ENCODE results near the gene L3MBTL2. TPM values are rescaled to one million over a fixed set of nuclear protein-coding genes. Genes with fewer than 3 reads are reported as not detected.

L3MBTL2 gene
- total RNA-seq, 1 donor from 2014 or later, result 8.2 TPM

DNA sequence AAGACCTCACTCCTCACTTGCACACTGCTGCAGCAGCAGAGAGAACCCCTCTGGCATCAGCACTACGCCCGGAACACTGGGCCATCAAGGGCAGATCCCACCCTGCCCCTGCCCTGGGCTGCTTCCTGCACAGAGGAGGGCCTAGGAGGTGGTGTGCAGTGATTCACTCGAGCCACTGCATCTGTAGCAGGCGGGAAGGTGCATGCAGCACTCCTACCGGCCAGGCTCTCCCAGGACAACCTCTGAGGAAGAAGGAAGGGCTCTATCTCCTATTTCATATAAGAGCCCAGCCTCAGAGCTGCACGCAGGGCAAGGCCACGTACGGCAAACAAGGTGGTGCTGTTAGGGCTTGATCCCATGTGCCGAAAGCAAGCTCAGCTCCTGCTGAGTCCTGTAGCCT lies 66.7 kb downstream of the L3MBTL2 start:
- no peaks in the 10 kb centered on the region for H3K27me3 ChIP-seq (ENCODE audit: control insufficient read depth, insufficient read depth, low read length)
- no peak overlapping the region for H3K4me3 ChIP-seq (ENCODE audit: low read depth, low read length)
- FAIRE-seq (no peak), DNase-seq (ENCODE audit: low read depth) (no peak)
- peaks cover 44% of the 10 kb centered on the region for H3K36me3 ChIP-seq (ENCODE audit: control insufficient read depth, insufficient read depth, low read length)
- TF ChIP-seq, protein P1, sequence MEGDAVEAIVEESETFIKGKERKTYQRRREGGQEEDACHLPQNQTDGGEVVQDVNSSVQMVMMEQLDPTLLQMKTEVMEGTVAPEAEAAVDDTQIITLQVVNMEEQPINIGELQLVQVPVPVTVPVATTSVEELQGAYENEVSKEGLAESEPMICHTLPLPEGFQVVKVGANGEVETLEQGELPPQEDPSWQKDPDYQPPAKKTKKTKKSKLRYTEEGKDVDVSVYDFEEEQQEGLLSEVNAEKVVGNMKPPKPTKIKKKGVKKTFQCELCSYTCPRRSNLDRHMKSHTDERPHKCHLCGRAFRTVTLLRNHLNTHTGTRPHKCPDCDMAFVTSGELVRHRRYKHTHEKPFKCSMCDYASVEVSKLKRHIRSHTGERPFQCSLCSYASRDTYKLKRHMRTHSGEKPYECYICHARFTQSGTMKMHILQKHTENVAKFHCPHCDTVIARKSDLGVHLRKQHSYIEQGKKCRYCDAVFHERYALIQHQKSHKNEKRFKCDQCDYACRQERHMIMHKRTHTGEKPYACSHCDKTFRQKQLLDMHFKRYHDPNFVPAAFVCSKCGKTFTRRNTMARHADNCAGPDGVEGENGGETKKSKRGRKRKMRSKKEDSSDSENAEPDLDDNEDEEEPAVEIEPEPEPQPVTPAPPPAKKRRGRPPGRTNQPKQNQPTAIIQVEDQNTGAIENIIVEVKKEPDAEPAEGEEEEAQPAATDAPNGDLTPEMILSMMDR (IDR thresholded peaks at IDR 0.05; ENCODE audit: insufficient read depth, low read length, severe bottlenecking), result no peak

DNA sequence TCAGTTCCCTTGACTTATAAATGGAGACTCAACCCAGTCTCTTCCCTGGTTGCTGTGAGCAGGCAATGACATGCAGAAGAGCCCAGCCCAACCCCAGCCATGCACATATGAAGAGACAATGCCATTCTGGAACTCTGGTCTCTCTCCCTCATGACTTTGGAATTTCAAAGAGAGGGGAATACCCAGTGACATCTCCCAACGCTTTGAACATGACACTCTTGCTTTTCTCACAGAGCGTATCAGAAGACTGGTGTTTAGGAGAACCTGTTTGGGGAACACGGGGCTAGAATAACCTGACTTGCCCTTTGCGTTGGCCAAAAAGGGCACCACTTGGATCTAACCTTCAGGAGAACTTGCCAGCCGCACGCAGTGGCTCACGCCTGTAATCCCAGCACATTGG lies 68.0 kb downstream of the L3MBTL2 start:
- DNase-seq (ENCODE audit: low read depth) (no peak), FAIRE-seq (peak; percentile 64)
- peaks cover 37% of the 10 kb centered on the region for H3K36me3 ChIP-seq (ENCODE audit: control insufficient read depth, insufficient read depth, low read length)
- TF ChIP-seq, protein P1 (IDR thresholded peaks at IDR 0.05; ENCODE audit: insufficient read depth, low read length, severe bottlenecking), result no peak
- no peaks in the 10 kb centered on the region for H3K27me3 ChIP-seq (ENCODE audit: control insufficient read depth, insufficient read depth, low read length)
- H3K4me3 ChIP-seq (ENCODE audit: low read depth, low read length), result no peak overlapping the region

DNA sequence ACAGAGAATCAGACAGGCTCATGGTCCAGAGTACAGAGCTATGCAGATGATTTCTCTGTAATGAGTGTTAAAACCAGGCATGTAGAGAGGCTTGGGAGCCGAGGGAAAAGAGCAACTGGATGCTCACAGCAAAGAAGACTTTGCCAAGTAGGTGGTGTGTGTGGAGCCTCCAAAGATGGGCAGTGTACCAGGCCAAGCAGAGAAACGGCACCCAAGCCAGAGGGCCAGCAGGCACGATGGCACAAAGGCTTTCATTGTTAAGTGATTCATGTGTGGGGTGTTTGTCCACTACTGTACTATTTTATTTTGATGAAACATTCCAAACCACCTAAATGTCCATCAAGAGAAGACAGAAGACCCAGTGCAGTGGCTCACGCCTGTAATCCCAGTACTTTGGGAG lies 69.7 kb downstream of the L3MBTL2 start:
- no peaks in the 10 kb centered on the region for H3K27me3 ChIP-seq (ENCODE audit: control insufficient read depth, insufficient read depth, low read length)
- no peak for FAIRE-seq
- TF ChIP-seq, protein P1 (IDR thresholded peaks at IDR 0.05; ENCODE audit: insufficient read depth, low read length, severe bottlenecking), result no peak
- H3K4me3 ChIP-seq (ENCODE audit: low read depth, low read length), result no peak overlapping the region
- no peak for DNase-seq (ENCODE audit: low read depth)
- H3K36me3 ChIP-seq (ENCODE audit: control insufficient read depth, insufficient read depth, low read length), result peaks cover 33% of the 10 kb centered on the region

DNA sequence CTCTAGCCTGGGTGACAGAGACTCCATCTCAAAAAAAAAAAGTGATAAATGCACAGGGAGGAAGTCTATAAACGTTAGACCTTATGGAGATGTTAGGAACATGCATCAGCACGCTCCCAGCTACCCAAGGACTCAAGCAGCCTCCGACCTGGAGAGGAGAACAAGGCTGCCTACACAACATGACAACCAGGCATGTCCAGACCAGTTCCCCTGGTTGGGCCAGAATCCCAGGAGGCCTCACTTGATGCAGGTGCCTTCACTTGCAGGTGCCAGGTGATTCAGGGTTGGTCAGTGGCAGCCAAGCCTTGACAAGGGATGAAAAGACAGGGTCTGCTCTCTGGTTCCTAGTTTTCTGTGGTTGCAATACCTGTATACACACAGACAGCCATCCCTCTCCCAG lies 75.0 kb downstream of the L3MBTL2 start:
- Histone ChIP-seq H3K4me3 (ENCODE audit: low read depth, low read length) (no peak overlapping the region), H3K27me3 (ENCODE audit: control insufficient read depth, insufficient read depth, low read length) (no peaks in the 10 kb centered on the region), H3K36me3 (ENCODE audit: control insufficient read depth, insufficient read depth, low read length) (peaks cover 22% of the 10 kb centered on the region)
- TF ChIP-seq, protein P1 (IDR thresholded peaks at IDR 0.05; ENCODE audit: insufficient read depth, low read length, severe bottlenecking), result no peak
- FAIRE-seq (peak; percentile 98), DNase-seq (ENCODE audit: low read depth) (peak; percentile 99)

DNA sequence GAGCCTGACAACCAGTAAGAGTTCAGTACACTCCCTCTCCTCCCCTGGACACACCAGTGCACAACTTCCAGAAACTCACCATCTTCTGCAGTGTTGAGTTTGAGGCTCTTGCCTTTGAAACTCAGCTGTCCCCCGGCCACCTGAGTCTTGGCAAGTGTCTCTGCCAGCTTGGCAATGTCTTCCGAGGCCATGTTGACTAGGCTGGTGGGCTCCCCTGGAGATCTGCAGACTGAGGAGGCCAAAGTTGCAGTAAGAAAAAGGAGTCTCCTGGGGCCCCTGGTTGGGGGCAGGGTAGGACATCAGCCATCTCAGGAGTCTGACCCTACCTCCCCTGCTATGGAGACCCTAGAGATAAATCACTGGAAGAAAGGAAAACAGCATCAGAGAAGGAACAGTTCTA lies 75.7 kb downstream of the L3MBTL2 start:
- H3K27me3 ChIP-seq (ENCODE audit: control insufficient read depth, insufficient read depth, low read length), result no peaks in the 10 kb centered on the region
- FAIRE-seq (no peak), DNase-seq (ENCODE audit: low read depth) (no peak)
- TF ChIP-seq, protein P1 (IDR thresholded peaks at IDR 0.05; ENCODE audit: insufficient read depth, low read length, severe bottlenecking), result no peak
- H3K36me3 ChIP-seq (ENCODE audit: control insufficient read depth, insufficient read depth, low read length), result peaks cover 18% of the 10 kb centered on the region
- H3K4me3 ChIP-seq (ENCODE audit: low read depth, low read length), result no peak overlapping the region

Other genes with a start within 250 kb of the L3MBTL2 start
- 24.0 and 30.5 TPM in 2 replicates for gene EP300, start 112.7 kb upstream of the L3MBTL2 start, total RNA-seq
- 1.6 and 2.4 TPM in 2 replicates for gene CHADL, start 35.6 kb downstream of the L3MBTL2 start, total RNA-seq
- gene RANGAP1, start 80.9 kb downstream of the L3MBTL2 start, total RNA-seq, result 63.2 and 65.0 TPM in 2 replicates
- 14.5 and 21.9 TPM in 2 replicates for gene ZC3H7B, start 96.2 kb downstream of the L3MBTL2 start, total RNA-seq
- gene TEF, start 176.6 kb downstream of the L3MBTL2 start, total RNA-seq, result 7.6 and 13.2 TPM in 2 replicates
- gene TOB2, start 241.5 kb downstream of the L3MBTL2 start, total RNA-seq, result 6.3 and 11.9 TPM in 2 replicates

Measured in bronchial epithelial cell (primary cell).